A549 (cell line): ENCODE data around the gene CKAP5. TPM values are rescaled to one million over a fixed set of nuclear protein-coding genes. Genes with fewer than 3 reads are reported as not detected.

Source experiments
- ATAC-seq, 2 experiments: fragments of 200-7000 bp in 1 of 2; fragments of >200 bp in 1 of 2; cut with Nextera tagmentation in 1 of 2; cut with Tn5 transposase in 1 of 2; 3 replicates each; pipeline versions ENCODE4 v1.8.0 to v1.9.1; 2018 to 2020; ENCODE audit warnings: mild to moderate bottlenecking in 1 of 2, moderate library complexity in 1 of 2
- CTCF ChIA-PET: fragments of 300-600 bp; sonication (Branson Sonifier 250); formaldehyde crosslinking; extraction: SDS; loops from one replicate; lab custom pipeline; 2021; ENCODE audit warnings: antibody characterized with exemption, inconsistent platforms; lab: Yijun Ruan, JAX
- POLR2A ChIA-PET: fragments of 350-600 bp; formaldehyde crosslinking; extraction: SDS; loops from one replicate; lab custom pipeline; 2021; ENCODE audit warnings: antibody characterized with exemption, inconsistent platforms; lab: Yijun Ruan, JAX
- DNase-seq, 2 experiments: peaks; one replicate each; pipeline versions ENCODE4 v3.0.0 to v3.0.0-alpha.2; 2011 to 2016; ENCODE audit warnings: low read depth in 1 of 2, low spot score in 1 of 2
- FAIRE-seq: peaks from 2 replicates; lab custom pipeline; 2011; peaks lifted over from hg19 to GRCh38; lab: Jason Lieb, UNC
- H3K27ac ChIP-seq, 2 experiments: fragments of >200 bp; sonication (Bioruptor Twin); formaldehyde crosslinking; 3 replicates each; pipeline ENCODE4 v1.5.1; 2016 to 2017
- H3K4me1 ChIP-seq: fragments of >200 bp; sonication (Bioruptor Twin); formaldehyde crosslinking; 3 replicates; pipeline ENCODE4 v1.6.1; 2016
- H3K4me2 ChIP-seq: fragments of >200 bp; sonication (Bioruptor Twin); formaldehyde crosslinking; 3 replicates; pipeline ENCODE4 v1.6.1; 2016
- H3K4me3 ChIP-seq: fragments of >200 bp; sonication (Bioruptor Twin); formaldehyde crosslinking; 3 replicates; pipeline ENCODE4 v1.5.1; 2016
- H3K9me3 ChIP-seq: fragments of >200 bp; sonication (Bioruptor Twin); formaldehyde crosslinking; 3 replicates; pipeline ENCODE4 v1.6.1; 2016
- CEBPB ChIP-seq, 2 experiments: fragments of >200 bp in 1 of 2; sonication (Bioruptor Twin) in 1 of 2; formaldehyde crosslinking in 1 of 2; IDR thresholded peaks; 2 replicates each; pipeline ENCODE4 v1.6.1; 2012 to 2016
- CTCF ChIP-seq: fragments of >200 bp; sonication (Bioruptor Twin); formaldehyde crosslinking; IDR thresholded peaks from 3 replicates; pipeline ENCODE4 v1.5.1; 2016
- E2F6 ChIP-seq: IDR thresholded peaks from 2 replicates; pipeline ENCODE4 v1.6.1; 2012; ENCODE audit warnings: low read depth, borderline replicate concordance
- EP300 ChIP-seq, 2 experiments: fragments of >200 bp; sonication (Bioruptor Twin); formaldehyde crosslinking; IDR thresholded peaks; 2 replicates in 1 of 2; 3 replicates in 1 of 2; pipeline ENCODE4 v1.6.1; 2016 to 2017
- FOSL2 ChIP-seq, 2 experiments: fragments of 450-650 bp in 1 of 2; fragments of >200 bp in 1 of 2; sonication (Bioruptor Twin) in 1 of 2; formaldehyde crosslinking; IDR thresholded peaks; 2 replicates each; pipeline versions ENCODE4 v1.5.0 to v1.6.1; 2016 to 2020; ENCODE audit warnings: mild to moderate bottlenecking in 1 of 2, moderate library complexity in 1 of 2
- HES2 ChIP-seq: fragments of >200 bp; sonication (Bioruptor Twin); formaldehyde crosslinking; IDR thresholded peaks from 2 replicates; pipeline ENCODE4 v1.6.1; 2016
- JUN ChIP-seq, 2 experiments: fragments of >200 bp; sonication (Bioruptor Twin); formaldehyde crosslinking; IDR thresholded peaks; 2 replicates in 1 of 2; 3 replicates in 1 of 2; pipeline ENCODE4 v1.6.1; 2016 to 2017
- JUNB ChIP-seq: fragments of >200 bp; sonication (Bioruptor Twin); formaldehyde crosslinking; IDR thresholded peaks from 2 replicates; pipeline ENCODE4 v1.6.1; 2016
- KDM1A ChIP-seq: fragments of 200-600 bp; sonication (generic); IDR thresholded peaks from 2 replicates; pipeline ENCODE4 v1.6.1; 2016; ENCODE audit warnings: low read depth, mild to moderate bottlenecking
- MAFK ChIP-seq: fragments of 450-650 bp; IDR thresholded peaks from 2 replicates; pipeline ENCODE4 v1.6.1; 2014; ENCODE audit not compliant: partially characterized antibody
- MAX ChIP-seq: IDR thresholded peaks from 2 replicates; pipeline ENCODE4 v1.6.1; 2012
- MAZ ChIP-seq: fragments of 150-350 bp; IDR thresholded peaks from 2 replicates; pipeline ENCODE4 v1.6.1; 2014; ENCODE audit warnings: antibody characterized with exemption, low read depth, low read length, borderline replicate concordance
- NFE2L2 ChIP-seq: fragments of 150-350 bp; conservative IDR thresholded peaks from 2 replicates; pipeline ENCODE4 v1.6.1; 2014; ENCODE audit warnings: low read length
- PBX3 ChIP-seq: IDR thresholded peaks from 2 replicates; pipeline ENCODE4 v1.6.1; 2012
- POLR2A ChIP-seq: IDR thresholded peaks from 2 replicates; pipeline ENCODE4 v1.6.1; 2012; ENCODE audit warnings: mild to moderate bottlenecking, low read length
- RARB ChIP-seq: fragments of 250-450 bp; sonication (Bioruptor Pico); IDR thresholded peaks from 2 replicates; pipeline ENCODE4 v1.8.0; 2021; ENCODE audit warnings: mild to moderate bottlenecking, moderate library complexity
- REST ChIP-seq: fragments of 200-600 bp; sonication (generic); IDR thresholded peaks from 2 replicates; pipeline ENCODE4 v1.6.1; 2016; ENCODE audit warnings: antibody characterized with exemption, mild to moderate bottlenecking, moderate library complexity
- RFX5 ChIP-seq: fragments of 450-650 bp; IDR thresholded peaks from 2 replicates; pipeline ENCODE4 v1.7.1; 2014; ENCODE audit warnings: antibody characterized with exemption, mild to moderate bottlenecking, moderate library complexity
- SREBF2 ChIP-seq: fragments of 450-650 bp; IDR thresholded peaks from 2 replicates; pipeline ENCODE4 v1.6.1; 2014; ENCODE audit warnings: mild to moderate bottlenecking, moderate library complexity
- TFCP2L1 ChIP-seq: fragments of 250-450 bp; sonication (Bioruptor Pico); IDR thresholded peaks from 2 replicates; pipeline ENCODE4 v1.5.0; 2021; ENCODE audit warnings: mild to moderate bottlenecking
- ZC3H11A ChIP-seq: fragments of 450-650 bp; IDR thresholded peaks from 2 replicates; pipeline ENCODE4 v1.6.1; 2014; ENCODE audit warnings: antibody characterized with exemption, mild to moderate bottlenecking
- ZFP36 ChIP-seq: fragments of 450-650 bp; IDR thresholded peaks from 2 replicates; pipeline ENCODE4 v1.6.1; 2014; ENCODE audit warnings: borderline replicate concordance; ENCODE audit not compliant: partially characterized antibody
- ZSCAN20 ChIP-seq: fragments of 250-450 bp; sonication (Bioruptor Pico); IDR thresholded peaks from 2 replicates; pipeline ENCODE4 v1.8.0; 2022; ENCODE audit warnings: mild to moderate bottlenecking, moderate library complexity
- WGBS: methylation state at CpG from one replicate; pipeline ENCODE4 v1.1.6; 2017; ENCODE audit errors: missing lambda C conversion rate; 5-methylcytosine and 5-hydroxymethylcytosine counted together
- polyA plus RNA-seq, 4 experiments: library from polyadenylated mRNA; depleted of rRNA in 3 of 4; stranded (reverse); fragments of >200 nt; fragmentation: RNase III in 1 of 4; extraction: RNeasy Plus Mini Kit Qiagen cat#74134 plus additional on column Dnase treatment in 1 of 4; gene quantifications; 2 replicates in 3 of 4; 3 replicates in 1 of 4; pipeline ENCODE4 v1.2.3, GENCODE V29; 2011 to 2017

CKAP5 gene
- polyA plus RNA-seq, 2 of the 4 experiments (the other 2 are of a cell fraction): 66.3 to 173 TPM

GRCh38 chr11:46694072-46694471, 152.0 kb downstream of the CKAP5 start:
- 98% methylated on average over 6 of the region's 6 CpGs for WGBS
- no peak overlapping the region for H3K4me2 ChIP-seq
- CTCF ChIA-PET: interaction anchor here (1.0 kb wide), 1 partner anchor 10 kb away, joined by 4 read pairs; no protein-coding TSS in a partner anchor
- DNase-seq (no peak), FAIRE-seq (no peak), ATAC-seq (no peak)
- H3K9me3 ChIP-seq: no peaks in the 10 kb centered on the region
- POLR2A ChIA-PET: no interaction called here
- no peak overlapping the region for H3K4me3 ChIP-seq
- H3K4me1 ChIP-seq: peaks cover 8% of the 10 kb centered on the region; the same call in 2 of the 3 replicates
- no peak overlapping the region for H3K27ac ChIP-seq
- no peak for TF ChIP-seq TFCP2L1 (CRISPR knock-in tag)
- TF ChIP-seq MAX: no peak
- no peak for TF ChIP-seq NFE2L2
- TF ChIP-seq JUNB: no peak
- no peak for TF ChIP-seq REST
- no peak for TF ChIP-seq EP300 (IDR thresholded peaks at IDR 0.05)
- TF ChIP-seq PBX3: no peak
- no peak for TF ChIP-seq MAFK
- TF ChIP-seq JUN (IDR thresholded peaks at IDR 0.05): no peak
- TF ChIP-seq MAZ: no peak
- TF ChIP-seq E2F6: no peak
- TF ChIP-seq SREBF2: no peak
- no peak for TF ChIP-seq POLR2A
- no peak for TF ChIP-seq RARB (CRISPR knock-in tag)
- no peak for TF ChIP-seq HES2
- TF ChIP-seq ZFP36: no peak
- TF ChIP-seq ZSCAN20 (CRISPR knock-in tag): no peak
- no peak for TF ChIP-seq RFX5
- no peak for TF ChIP-seq FOSL2 (IDR thresholded peaks at IDR 0.05)
- TF ChIP-seq FOSL2 (CRISPR knock-in tag; IDR thresholded peaks at IDR 0.05): no peak
- TF ChIP-seq, all 56 proteins: peak for 0

GRCh38 chr11:46693597-46694012, 152.5 kb downstream of the CKAP5 start:
- H3K4me3 ChIP-seq: no peak overlapping the region

More at GRCh38 chr11:46693597-46694012, 152.5 kb downstream of the CKAP5 start:
- Histone ChIP-seq H3K9me3 (no peaks in the 10 kb centered on the region), H3K27ac (0 out of 6 replicates have a peak overlapping the region, but pooled peaks of 1 of the 2 experiments have one; percentile 1), H3K4me1 (peaks cover 3% of the 10 kb centered on the region; the same call in 1 of the 3 replicates), H3K4me2 (no peak overlapping the region)
- FAIRE-seq: no peak
- WGBS: 83% methylated on average over 2 of the region's 2 CpGs
- no peak for ATAC-seq
- DNase-seq: no peak
- CTCF ChIA-PET: interaction anchor here (1.0 kb wide), 1 partner anchor 9 kb away, joined by 4 read pairs; no protein-coding TSS in a partner anchor
- no peak for TF ChIP-seq NFE2L2
- TF ChIP-seq KDM1A: no peak
- no peak for TF ChIP-seq CEBPB (IDR thresholded peaks at IDR 0.05)
- no peak for TF ChIP-seq E2F6
- no peak for TF ChIP-seq ZC3H11A
- no peak for TF ChIP-seq CTCF
- POLR2A ChIA-PET: no interaction called here
